H9 (cell line): ENCODE results near the gene SNTG2. TPM values are rescaled to one million over a fixed set of nuclear protein-coding genes. Genes with fewer than 3 reads are reported as not detected.

Source experiments
- DNase-seq: peaks from one replicate; pipeline ENCODE4 v3.0.0-alpha.2; 2017
- H2AFZ ChIP-seq: one replicate; pipeline ENCODE4 v1.6.1; 2013; ENCODE audit warnings: mild to moderate bottlenecking, low read length, control low read depth, moderate library complexity
- H2AK5ac ChIP-seq: 2 replicates; pipeline ENCODE4 v1.6.1; 2013; ENCODE audit warnings: low read length, control low read depth, mixed read lengths; ENCODE audit not compliant: insufficient read length
- H2BK120ac ChIP-seq: one replicate; pipeline ENCODE4 v1.6.1; 2013; ENCODE audit warnings: low read depth, mild to moderate bottlenecking, low read length, control low read depth, inconsistent platforms; ENCODE audit not compliant: poor library complexity, severe bottlenecking
- H2BK12ac ChIP-seq: 2 replicates; pipeline ENCODE4 v1.6.1; 2013; ENCODE audit warnings: low read length, control low read depth, mixed read lengths, low read depth; ENCODE audit not compliant: insufficient read length
- H2BK15ac ChIP-seq: 2 replicates; pipeline ENCODE4 v1.6.1; 2013; ENCODE audit warnings: low read depth, low read length, control low read depth
- H2BK20ac ChIP-seq: one replicate; pipeline ENCODE4 v1.6.1; 2013; ENCODE audit warnings: low read depth, mild to moderate bottlenecking, low read length, control low read depth, inconsistent platforms; ENCODE audit not compliant: poor library complexity, severe bottlenecking
- H2BK5ac ChIP-seq: 2 replicates; pipeline ENCODE4 v1.6.1; 2013; ENCODE audit warnings: low read length, control low read depth, mixed read lengths; ENCODE audit not compliant: insufficient read length
- H3K14ac ChIP-seq: 2 replicates; pipeline ENCODE4 v1.6.1; 2013; ENCODE audit warnings: low read length, control low read depth; ENCODE audit not compliant: insufficient read depth
- H3K18ac ChIP-seq: 2 replicates; pipeline ENCODE4 v1.6.1; 2013; ENCODE audit warnings: low read depth, mild to moderate bottlenecking, mixed read lengths, low read length, control low read depth; ENCODE audit not compliant: insufficient read length
- H3K23ac ChIP-seq: 2 replicates; pipeline ENCODE4 v1.6.1; 2013; ENCODE audit warnings: low read length, control low read depth, mixed read lengths, low read depth; ENCODE audit not compliant: insufficient read length
- H3K23me2 ChIP-seq: 2 replicates; pipeline ENCODE4 v1.6.1; 2013; ENCODE audit warnings: low read depth, mild to moderate bottlenecking, mixed read lengths, low read length, control low read depth; ENCODE audit not compliant: insufficient read length, poor library complexity, severe bottlenecking
- H3K27ac ChIP-seq: 2 replicates; pipeline ENCODE4 v1.5.1; 2013; ENCODE audit warnings: low read length, control low read depth, mixed read lengths, low read depth; ENCODE audit not compliant: insufficient read length
- H3K27me3 ChIP-seq: 2 replicates; pipeline ENCODE4 v1.6.1; 2013; ENCODE audit warnings: low read length, control low read depth, inconsistent platforms; ENCODE audit not compliant: insufficient read depth
- H3K4ac ChIP-seq: 2 replicates; pipeline ENCODE4 v1.6.1; 2013; ENCODE audit warnings: low read depth, mild to moderate bottlenecking, control low read depth, inconsistent platforms, low read length, moderate library complexity
- H3K4me1 ChIP-seq: 2 replicates; pipeline ENCODE4 v1.6.1; 2013; ENCODE audit warnings: low read length, control low read depth, inconsistent platforms; ENCODE audit not compliant: insufficient read depth
- H3K4me2 ChIP-seq: 2 replicates; pipeline ENCODE4 v1.6.1; 2013; ENCODE audit warnings: low read length, control low read depth, mixed read lengths; ENCODE audit not compliant: insufficient read length, insufficient read depth
- H3K56ac ChIP-seq: 2 replicates; pipeline ENCODE4 v1.6.1; 2013; ENCODE audit warnings: low read depth, mild to moderate bottlenecking, mixed read lengths, low read length, control low read depth; ENCODE audit not compliant: insufficient read length
- H3K79me1 ChIP-seq: 2 replicates; pipeline ENCODE4 v1.6.1; 2013; ENCODE audit warnings: low read depth, mild to moderate bottlenecking, moderate library complexity, low read length, control low read depth, inconsistent platforms; ENCODE audit not compliant: insufficient read depth, poor library complexity, severe bottlenecking
- H3K79me2 ChIP-seq: 2 replicates; pipeline ENCODE4 v1.6.1; 2013; ENCODE audit warnings: low read length, control low read depth, inconsistent platforms; ENCODE audit not compliant: insufficient read depth
- H3K9ac ChIP-seq: 2 replicates; pipeline ENCODE4 v1.6.1; 2013; ENCODE audit warnings: low read length, control low read depth, mixed read lengths; ENCODE audit not compliant: insufficient read length; ENCODE audit errors: extremely low read depth
- H3K9me3 ChIP-seq: one replicate; pipeline ENCODE4 v1.6.1; 2013; ENCODE audit warnings: low read depth, low read length, inconsistent platforms; ENCODE audit not compliant: control insufficient read depth
- H3T11ph ChIP-seq: one replicate; pipeline ENCODE4 v1.6.1; 2013; ENCODE audit warnings: mild to moderate bottlenecking, low read length, control low read depth, inconsistent platforms
- H4K20me1 ChIP-seq: one replicate; pipeline ENCODE4 v1.6.1; 2013; ENCODE audit not compliant: control insufficient read depth, insufficient read length, insufficient read depth
- H4K5ac ChIP-seq: 2 replicates; pipeline ENCODE4 v1.6.1; 2013; ENCODE audit warnings: low read depth, mild to moderate bottlenecking, mixed read lengths, low read length, control low read depth; ENCODE audit not compliant: insufficient read length
- H4K8ac ChIP-seq: replicated peaks from 2 replicates; pipeline ENCODE4 v1.6.1; 2013; ENCODE audit warnings: low read length, control low read depth, mixed read lengths, low read depth; ENCODE audit not compliant: insufficient read length
- H4K91ac ChIP-seq: 2 replicates; pipeline ENCODE4 v1.6.1; 2013; ENCODE audit warnings: low read depth, mild to moderate bottlenecking, moderate library complexity, mixed read lengths, low read length, control low read depth; ENCODE audit not compliant: insufficient read length
- H3K27ac Mint-ChIP-seq, 3 experiments: 2 replicates in 2 of 3; 3 replicates in 1 of 3; pipeline ENCODE4 v1.8.0; 2020 to 2021; ENCODE audit warnings: mixed read lengths in 3 of 3, mild to moderate bottlenecking in 1 of 3, moderate library complexity in 1 of 3
- H3K27me3 Mint-ChIP-seq: 2 replicates; pipeline ENCODE4 v1.8.0; 2021; ENCODE audit warnings: low read depth, mild to moderate bottlenecking, moderate library complexity, mixed read lengths
- H3K36me3 Mint-ChIP-seq, 3 experiments: 2 replicates in 2 of 3; 3 replicates in 1 of 3; pipeline ENCODE4 v1.8.0; 2020 to 2021; ENCODE audit warnings: low read depth in 3 of 3, mixed read lengths in 3 of 3; ENCODE audit not compliant: insufficient read depth in 1 of 3
- H3K4me1 Mint-ChIP-seq, 2 experiments: 2 replicates each; pipeline ENCODE4 v1.8.0; 2020; ENCODE audit warnings: mixed read lengths in 2 of 2
- H3K4me3 Mint-ChIP-seq, 2 experiments: 2 replicates in 1 of 2; 3 replicates in 1 of 2; pipeline ENCODE4 v1.8.0; 2020 to 2021; ENCODE audit warnings: mild to moderate bottlenecking in 2 of 2, mixed read lengths in 2 of 2, moderate library complexity in 1 of 2
- H3K9me3 Mint-ChIP-seq, 2 experiments: 2 replicates in 1 of 2; 3 replicates in 1 of 2; pipeline ENCODE4 v1.8.0; 2020; ENCODE audit warnings: mild to moderate bottlenecking in 2 of 2, mixed read lengths in 2 of 2, moderate library complexity in 1 of 2
- CTCF ChIP-seq: fragments of 200-600 bp; sonication (generic); conservative IDR thresholded peaks from 3 replicates; pipeline ENCODE4 v1.8.0; 2021; ENCODE audit warnings: antibody characterized with exemption, mild to moderate bottlenecking
- WGBS: extraction: QIAGEN DNeasy Blood & Tissue Kit; methylation state at CpG from one replicate; pipeline ENCODE4 v1.1.7; 2013; ENCODE audit warnings: missing lambda C conversion rate, low lambda C conversion rate, mixed read lengths; ENCODE audit not compliant: insufficient read length; ENCODE audit errors: extremely low coverage; 5-methylcytosine and 5-hydroxymethylcytosine counted together
- total RNA-seq: library from RNA; stranded (reverse); gene quantifications from 2 replicates; pipeline ENCODE4 v1.2.1, GENCODE V29; 2021

The SNTG2 gene
- total RNA-seq, 1 experiment from 2014 or later: 13.2 TPM

- Histone ChIP-seq H4K91ac (no peak overlapping the region), H3K79me2 (no peaks in the 10 kb centered on the region), H3K9ac (no peak overlapping the region), H2BK120ac (no peak overlapping the region), H3K23ac (no peak overlapping the region), H2BK15ac (no peak overlapping the region), H3K14ac (no peak overlapping the region), H3K18ac (no peak overlapping the region), H2BK20ac (no peak overlapping the region), H2AK5ac (no peak overlapping the region), H3K4ac (no peak overlapping the region), H3K23me2 (no peaks in the 10 kb centered on the region), H4K5ac (no peak overlapping the region), H4K8ac (no peak overlapping the region), H2BK5ac (no peak overlapping the region), H2AFZ (no peak overlapping the region), H4K20me1 (no peaks in the 10 kb centered on the region), H2BK12ac (no peak overlapping the region), H3K9me3 (no peaks in the 10 kb centered on the region), H3K4me2 (no peak overlapping the region), H3K79me1 (peaks cover 5% of the 10 kb centered on the region), H3K56ac (no peak overlapping the region), H3T11ph (no peak overlapping the region), H3K4me1 (no peaks in the 10 kb centered on the region), H3K27me3 (no peaks in the 10 kb centered on the region), H3K27ac (no peak overlapping the region)
- H3K27ac Mint-ChIP-seq: no peak overlapping the region
- peaks cover 9 to 13% of the 10 kb centered on the region in 2 experiments for H3K4me1 Mint-ChIP-seq
- TF ChIP-seq CTCF: no peak
- H3K9me3 Mint-ChIP-seq: peaks cover 5 to 6% of the 10 kb centered on the region in 2 experiments; a peak in 3 of 5 replicates
- no CpG with 5 or more reads among the region's 7 CpGs for WGBS
- no peak overlapping the region for H3K4me3 Mint-ChIP-seq
- no peaks in the 10 kb centered on the region for H3K27me3 Mint-ChIP-seq
- peaks cover 4 to 25% (median 17%) of the 10 kb centered on the region in 3 experiments; a peak in 6 of 7 replicates for H3K36me3 Mint-ChIP-seq
- DNase-seq: no peak
Measured at GRCh38 chr2:1070601-1071000, 120.0 kb downstream of the SNTG2 start.
